Suprapubic skin (tissue), 4 donors: ENCODE results near the gene PDE1C. TPM values are rescaled to one million over a fixed set of nuclear protein-coding genes. Genes with fewer than 3 reads are reported as not detected.

Experiments used
- DNase-seq, 2 donors: peaks; one replicate each; pipeline ENCODE4 v3.0.0-alpha.2; 2019; ENCODE audit warnings: low spot score in 2 of 2
- H3K27ac ChIP-seq: fragments of 200-600 bp; sonication (generic); one replicate; pipeline ENCODE4 v1.5.1; 2019
- H3K27me3 ChIP-seq: fragments of 200-600 bp; sonication (generic); one replicate; pipeline ENCODE4 v1.5.1; 2019
- H3K36me3 ChIP-seq: fragments of 200-600 bp; sonication (generic); one replicate; pipeline ENCODE4 v1.5.1; 2019
- H3K4me1 ChIP-seq: fragments of 200-600 bp; sonication (generic); one replicate; pipeline ENCODE4 v1.5.1; 2019
- H3K4me3 ChIP-seq: fragments of 200-600 bp; sonication (generic); one replicate; pipeline ENCODE4 v1.5.1; 2019; ENCODE audit warnings: mild to moderate bottlenecking
- H3K9me3 ChIP-seq: fragments of 200-600 bp; sonication (generic); one replicate; pipeline ENCODE4 v1.5.1; 2019
- CTCF ChIP-seq, 2 donors: fragments of 200-600 bp in 1 of 2; fragments of 450-650 bp in 1 of 2; sonication (generic) in 1 of 2; IDR thresholded peaks; one replicate each; pipeline ENCODE4 v1.5.1; 2016 to 2019; ENCODE audit warnings: antibody characterized with exemption in 2 of 2, mild to moderate bottlenecking in 1 of 2, moderate library complexity in 1 of 2
- EP300 ChIP-seq: sonication (generic); formaldehyde crosslinking; IDR thresholded peaks from one replicate; pipeline ENCODE4 v1.6.1; 2017; ENCODE audit warnings: antibody characterized with exemption
- POLR2A ChIP-seq, 2 donors: fragments of 450-650 bp; IDR thresholded peaks; one replicate each; pipeline ENCODE4 v1.6.1; 2017; ENCODE audit warnings: antibody characterized with exemption in 2 of 2, mild to moderate bottlenecking in 2 of 2, moderate library complexity in 2 of 2
- POLR2AphosphoS5 ChIP-seq, 3 donors: sonication (generic); formaldehyde crosslinking; IDR thresholded peaks; one replicate each; pipeline ENCODE4 v1.6.1; 2017; ENCODE audit warnings: antibody characterized with exemption in 3 of 3
- WGBS: methylation state at CpG from one replicate; pipeline ENCODE4 v1.1.5; 2018; 5-methylcytosine and 5-hydroxymethylcytosine counted together
- total RNA-seq, 4 donors: library from RNA; depleted of rRNA; stranded (reverse); fragments of >200 nt; gene quantifications; one replicate each; pipeline ENCODE4 v1.1.0, GENCODE V29; 2016

Gene PDE1C
- total RNA-seq, 4 donors from 2014 or later = 0.64 to 1.8 (median 0.83) TPM

- no peaks in the 10 kb centered on the region for H3K27me3 ChIP-seq
- WGBS = 54% methylated on average over 1 of the region's 1 CpG
- TF ChIP-seq CTCF (IDR thresholded peaks at IDR 0.05) (no peak), POLR2AphosphoS5 (IDR thresholded peaks at IDR 0.05) (no peak), POLR2A (IDR thresholded peaks at IDR 0.05) (no peak), EP300 (no peak)
- H3K4me3 ChIP-seq = no peak overlapping the region
- no peak for DNase-seq
- no peaks in the 10 kb centered on the region for H3K9me3 ChIP-seq
- no peaks in the 10 kb centered on the region for H3K4me1 ChIP-seq
- no peaks in the 10 kb centered on the region for H3K36me3 ChIP-seq
- H3K27ac ChIP-seq = no peak overlapping the region
These were observed 95.9 kb downstream of the PDE1C start for GRCh38 chr7:31974351-31974750.

- Histone ChIP-seq H3K27ac (no peak overlapping the region), H3K4me1 (no peaks in the 10 kb centered on the region), H3K27me3 (no peaks in the 10 kb centered on the region), H3K36me3 (no peaks in the 10 kb centered on the region), H3K4me3 (no peak overlapping the region), H3K9me3 (no peaks in the 10 kb centered on the region)
- WGBS = 93% methylated on average over 7 of the region's 7 CpGs
- DNase-seq = no peak
- TF ChIP-seq EP300 (no peak), POLR2A (IDR thresholded peaks at IDR 0.05) (no peak), POLR2AphosphoS5 (IDR thresholded peaks at IDR 0.05) (no peak), CTCF (IDR thresholded peaks at IDR 0.05) (no peak)
These were observed 99.0 kb downstream of the PDE1C start for GRCh38 chr7:31971049-31971667.

GRCh38 chr7:31970501-31970900 lies 99.7 kb downstream of the PDE1C start:
- no peaks in the 10 kb centered on the region for H3K36me3 ChIP-seq
- no peak for DNase-seq
- no peaks in the 10 kb centered on the region for H3K9me3 ChIP-seq
- no peak for TF ChIP-seq POLR2AphosphoS5 (IDR thresholded peaks at IDR 0.05)
- H3K4me1 ChIP-seq = no peaks in the 10 kb centered on the region
- H3K27me3 ChIP-seq = no peaks in the 10 kb centered on the region
- no peak overlapping the region for H3K4me3 ChIP-seq
- no peak overlapping the region for H3K27ac ChIP-seq

- TF ChIP-seq POLR2A (IDR thresholded peaks at IDR 0.05) (no peak), POLR2AphosphoS5 (IDR thresholded peaks at IDR 0.05) (no peak), CTCF (IDR thresholded peaks at IDR 0.05) (no peak), EP300 (no peak)
- no peaks in the 10 kb centered on the region for H3K9me3 ChIP-seq
- DNase-seq = no peak
- 94% methylated on average over 8 of the region's 8 CpGs for WGBS
- no peak overlapping the region for H3K27ac ChIP-seq
- no peak overlapping the region for H3K4me3 ChIP-seq
- no peaks in the 10 kb centered on the region for H3K36me3 ChIP-seq
- H3K27me3 ChIP-seq = no peaks in the 10 kb centered on the region
- H3K4me1 ChIP-seq = no peaks in the 10 kb centered on the region
These were observed 106.5 kb downstream of the PDE1C start for GRCh38 chr7:31963569-31964175.

- no peak for DNase-seq
- no peak for TF ChIP-seq POLR2A (IDR thresholded peaks at IDR 0.05)
- no peak for TF ChIP-seq CTCF (IDR thresholded peaks at IDR 0.05)
- no peak for TF ChIP-seq POLR2AphosphoS5 (IDR thresholded peaks at IDR 0.05)
- TF ChIP-seq EP300 = no peak
- no peak overlapping the region for H3K4me3 ChIP-seq
- H3K9me3 ChIP-seq = no peaks in the 10 kb centered on the region
- H3K4me1 ChIP-seq = no peaks in the 10 kb centered on the region
- no peak overlapping the region for H3K27ac ChIP-seq
- no peaks in the 10 kb centered on the region for H3K36me3 ChIP-seq
- H3K27me3 ChIP-seq = no peaks in the 10 kb centered on the region
These were observed 108.0 kb downstream of the PDE1C start for GRCh38 chr7:31962246-31962645.
